BE2C (cell line): ENCODE results near the gene SLC51A.

Experiments used
- DNase-seq: peaks from one replicate; pipeline ENCODE4 v3.0.0-alpha.2; 2020
- H3K27me3 ChIP-seq: fragments of 250-450 bp; sonication (Bioruptor Pico); 2 replicates; pipeline ENCODE4 v1.5.1; 2020; ENCODE audit warnings: mild to moderate bottlenecking
- H3K36me3 ChIP-seq: fragments of 250-450 bp; sonication (Bioruptor Pico); 2 replicates; pipeline ENCODE4 v1.5.1; 2020; ENCODE audit warnings: mild to moderate bottlenecking
- H3K4me1 ChIP-seq: fragments of 250-450 bp; sonication (Bioruptor Pico); 2 replicates; pipeline ENCODE4 v1.5.1; 2020
- H3K4me3 ChIP-seq: 2 replicates; pipeline ENCODE4 v1.5.1; 2011; ENCODE audit warnings: low read depth, low read length
- H3K9me3 ChIP-seq: fragments of 250-450 bp; sonication (Bioruptor Pico); 2 replicates; pipeline ENCODE4 v1.5.1; 2020
- TF ChIP-seq, protein P1 (sequence below): IDR thresholded peaks from 2 replicates; pipeline ENCODE4 v1.5.1; 2012; ENCODE audit warnings: mild to moderate bottlenecking, low read depth, low read length

The SLC51A gene

DNA sequence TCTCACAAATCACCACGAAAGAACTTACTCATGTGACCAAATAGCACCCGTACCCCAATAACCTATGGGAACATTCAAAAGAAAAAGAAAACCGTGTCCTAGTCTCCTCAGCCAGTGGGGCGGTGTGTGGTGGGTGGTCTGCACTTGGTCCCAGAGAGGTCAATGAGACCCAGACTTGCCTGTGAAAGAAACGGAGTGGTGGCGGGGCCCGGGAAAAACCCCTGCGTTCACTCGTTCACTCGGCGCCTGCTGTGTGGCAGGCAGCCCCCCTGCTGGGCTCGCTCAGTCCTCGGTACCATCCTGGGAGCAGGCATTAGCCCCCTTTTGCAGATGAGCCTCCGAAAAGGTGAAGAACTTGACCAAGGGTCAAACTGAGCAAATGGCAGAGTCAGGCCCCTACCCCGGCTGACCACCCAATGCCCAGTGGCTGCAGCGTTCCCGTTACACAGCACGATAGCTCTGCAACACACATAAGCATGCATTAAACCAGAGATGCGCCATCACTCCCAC lies 41.2 kb upstream of the SLC51A start:
- no peak for DNase-seq
- no peaks in the 10 kb centered on the region for H3K36me3 ChIP-seq

DNA sequence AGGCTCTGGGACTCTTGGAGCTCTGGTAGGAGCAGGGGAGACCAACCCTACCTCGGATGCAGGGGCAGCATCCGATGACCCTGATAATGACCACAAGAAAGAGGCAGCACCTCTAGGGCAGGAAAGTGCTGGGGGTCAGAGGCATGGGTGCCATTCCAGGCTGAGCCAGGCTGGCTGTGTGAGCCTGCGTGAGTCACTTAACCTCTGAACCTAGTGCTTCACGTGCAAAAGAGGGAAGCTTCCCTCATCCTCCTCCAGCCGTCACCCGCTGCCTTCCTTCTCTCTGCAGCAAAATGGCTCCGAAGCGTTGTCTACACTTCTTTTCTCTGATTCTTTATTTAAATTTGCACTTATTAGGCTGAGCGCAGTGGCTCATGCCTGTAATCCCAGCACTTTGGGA lies 40.6 kb upstream of the SLC51A start:
- H3K27me3 ChIP-seq, result no peaks in the 10 kb centered on the region
- TF ChIP-seq, protein P1, sequence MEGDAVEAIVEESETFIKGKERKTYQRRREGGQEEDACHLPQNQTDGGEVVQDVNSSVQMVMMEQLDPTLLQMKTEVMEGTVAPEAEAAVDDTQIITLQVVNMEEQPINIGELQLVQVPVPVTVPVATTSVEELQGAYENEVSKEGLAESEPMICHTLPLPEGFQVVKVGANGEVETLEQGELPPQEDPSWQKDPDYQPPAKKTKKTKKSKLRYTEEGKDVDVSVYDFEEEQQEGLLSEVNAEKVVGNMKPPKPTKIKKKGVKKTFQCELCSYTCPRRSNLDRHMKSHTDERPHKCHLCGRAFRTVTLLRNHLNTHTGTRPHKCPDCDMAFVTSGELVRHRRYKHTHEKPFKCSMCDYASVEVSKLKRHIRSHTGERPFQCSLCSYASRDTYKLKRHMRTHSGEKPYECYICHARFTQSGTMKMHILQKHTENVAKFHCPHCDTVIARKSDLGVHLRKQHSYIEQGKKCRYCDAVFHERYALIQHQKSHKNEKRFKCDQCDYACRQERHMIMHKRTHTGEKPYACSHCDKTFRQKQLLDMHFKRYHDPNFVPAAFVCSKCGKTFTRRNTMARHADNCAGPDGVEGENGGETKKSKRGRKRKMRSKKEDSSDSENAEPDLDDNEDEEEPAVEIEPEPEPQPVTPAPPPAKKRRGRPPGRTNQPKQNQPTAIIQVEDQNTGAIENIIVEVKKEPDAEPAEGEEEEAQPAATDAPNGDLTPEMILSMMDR, result no peak
- no peaks in the 10 kb centered on the region for H3K36me3 ChIP-seq
- H3K4me1 ChIP-seq, result no peaks in the 10 kb centered on the region
- no peak overlapping the region for H3K4me3 ChIP-seq
- H3K9me3 ChIP-seq, result no peaks in the 10 kb centered on the region
- DNase-seq, result no peak

More for the DNA sequence above, 41.2 kb upstream of the SLC51A start:
- TF ChIP-seq, protein P1, result no peak
- no peak overlapping the region for H3K4me3 ChIP-seq
- H3K27me3 ChIP-seq, result no peaks in the 10 kb centered on the region
- no peaks in the 10 kb centered on the region for H3K4me1 ChIP-seq
- no peaks in the 10 kb centered on the region for H3K9me3 ChIP-seq

DNA sequence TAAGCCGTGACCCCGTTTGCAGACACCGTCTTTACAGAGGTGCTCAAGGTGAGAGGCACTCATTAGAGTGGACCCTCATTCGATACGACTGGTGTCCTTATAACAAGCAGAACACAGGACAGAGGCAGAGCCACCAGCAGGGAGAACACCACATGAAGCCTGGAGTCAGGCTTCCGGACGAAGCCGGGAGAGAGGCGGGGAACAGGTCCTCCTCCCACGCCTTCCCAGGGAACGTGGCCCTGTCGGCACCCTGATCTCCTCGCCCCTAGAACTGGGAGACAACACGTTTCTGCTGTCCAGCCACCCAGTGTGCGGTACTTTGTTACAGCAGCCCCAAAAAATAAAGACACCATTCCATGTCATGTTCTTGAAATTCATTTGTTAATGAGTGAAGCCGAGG lies 38.8 kb upstream of the SLC51A start:
- no peaks in the 10 kb centered on the region for H3K36me3 ChIP-seq
- DNase-seq, result no peak
- no peaks in the 10 kb centered on the region for H3K9me3 ChIP-seq
- H3K4me3 ChIP-seq, result no peak overlapping the region
- TF ChIP-seq, protein P1, result no peak
- no peaks in the 10 kb centered on the region for H3K27me3 ChIP-seq
- H3K4me1 ChIP-seq, result no peaks in the 10 kb centered on the region

DNA sequence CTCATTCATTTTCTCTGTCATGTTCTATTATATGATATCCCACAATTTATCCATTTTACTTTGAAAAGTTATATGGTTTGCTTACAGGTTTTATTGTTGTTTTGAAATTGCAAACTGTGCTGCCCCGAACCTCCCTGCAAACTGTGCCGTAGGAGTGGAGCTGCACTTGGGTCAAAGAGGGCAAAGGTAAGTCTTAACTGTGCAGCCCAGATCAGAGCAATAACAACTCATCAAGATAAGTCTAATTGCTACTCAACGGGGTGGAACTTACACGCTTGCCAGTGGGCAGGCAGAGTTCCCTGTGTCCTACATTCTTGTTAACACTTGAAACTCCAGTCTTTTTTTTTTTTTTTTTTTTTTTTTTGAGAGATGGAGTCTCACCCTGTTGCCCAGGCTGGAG lies 38.4 kb upstream of the SLC51A start:
- TF ChIP-seq, protein P1, result no peak
- no peaks in the 10 kb centered on the region for H3K4me1 ChIP-seq
- H3K4me3 ChIP-seq, result no peak overlapping the region
- DNase-seq, result no peak
- H3K36me3 ChIP-seq, result no peaks in the 10 kb centered on the region
- H3K9me3 ChIP-seq, result no peaks in the 10 kb centered on the region
- no peaks in the 10 kb centered on the region for H3K27me3 ChIP-seq

DNA sequence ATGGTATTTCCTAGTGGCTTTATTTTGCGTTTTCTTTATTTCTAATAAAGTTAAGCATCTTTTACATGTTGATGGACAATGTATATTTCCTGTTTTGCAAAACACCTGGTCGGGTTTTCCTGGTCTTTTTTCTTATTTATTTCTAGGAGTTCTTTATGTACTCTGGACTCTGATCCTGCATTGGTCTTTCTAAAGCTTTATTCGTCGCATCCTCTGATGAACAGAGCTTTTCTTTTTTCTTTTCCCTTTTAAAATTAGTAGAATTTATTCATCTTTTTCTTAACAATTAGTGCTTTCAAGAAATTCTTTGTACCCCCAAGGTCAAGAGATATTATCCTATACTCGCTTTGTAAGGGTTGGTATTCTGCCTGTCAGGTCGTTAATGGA lies 37.3 kb upstream of the SLC51A start:
- DNase-seq, result no peak
- Histone ChIP-seq H3K36me3 (no peaks in the 10 kb centered on the region), H3K4me1 (no peaks in the 10 kb centered on the region), H3K4me3 (no peak overlapping the region), H3K27me3 (no peaks in the 10 kb centered on the region), H3K9me3 (no peaks in the 10 kb centered on the region)
- TF ChIP-seq, protein P1, result no peak

DNA sequence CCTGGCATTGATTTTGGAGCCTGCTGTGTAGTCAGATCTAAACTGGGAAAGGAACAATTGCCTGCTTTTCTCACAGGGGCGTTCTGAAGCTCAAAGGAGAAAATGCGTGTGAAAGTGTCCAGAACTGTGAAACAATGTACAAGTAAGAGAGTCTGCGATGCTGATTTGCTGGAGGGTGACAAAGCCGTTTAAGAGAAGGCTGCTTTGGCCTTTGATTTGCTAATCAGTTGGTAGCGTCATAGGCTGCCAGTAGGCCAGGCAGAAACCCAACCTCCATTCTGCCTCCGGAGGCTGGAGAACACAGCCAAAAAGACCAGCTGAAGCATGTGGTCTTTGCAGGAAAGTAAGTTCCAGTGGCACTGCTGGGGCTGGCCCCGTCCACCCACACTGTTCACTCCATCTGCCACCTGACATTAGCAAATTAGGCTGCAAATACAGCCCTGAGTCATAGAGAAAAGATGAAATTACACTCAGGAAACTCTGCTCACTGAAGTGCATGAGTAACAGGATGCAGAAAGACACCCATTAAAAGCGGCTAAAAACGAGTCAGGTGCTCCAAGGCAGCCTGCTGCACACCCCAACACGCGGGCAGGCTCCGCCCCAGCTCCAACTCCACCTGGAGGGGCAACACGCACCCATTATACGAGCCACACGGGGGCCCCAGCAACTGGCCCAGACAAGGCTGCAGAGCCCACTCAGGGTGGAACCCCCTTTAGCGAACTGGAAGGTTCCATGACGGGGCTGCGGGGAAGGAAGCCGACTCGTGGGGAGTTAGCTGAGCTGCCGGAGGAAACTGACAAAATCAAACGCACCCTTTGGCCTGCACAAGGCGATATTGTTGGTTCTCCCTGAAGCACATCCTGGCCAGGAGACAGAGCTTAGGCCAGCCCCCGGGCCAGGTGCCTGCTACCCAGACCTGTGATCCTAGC lies 36.7 kb upstream of the SLC51A start:
- no peak for DNase-seq
- H3K27me3 ChIP-seq, result no peaks in the 10 kb centered on the region
- no peaks in the 10 kb centered on the region for H3K36me3 ChIP-seq
- no peaks in the 10 kb centered on the region for H3K9me3 ChIP-seq
- H3K4me3 ChIP-seq, result no peak overlapping the region
- TF ChIP-seq, protein P1, result no peak
- H3K4me1 ChIP-seq, result no peaks in the 10 kb centered on the region
